Stimulated activated CD4-positive, alpha-beta T cell treated with anti-CD3 and anti-CD28 coated beads, TNF-alpha, amount 100 ng/mL, for 1 hour (primary cell): Measurements from ENCODE around the gene DLX4.

Source experiments
- DNase-seq, 3 donors: peaks; one replicate each; pipeline ENCODE4 v3.0.0-alpha.2; 2020; ENCODE audit warnings: low read depth in 3 of 3, low spot score in 1 of 3

The DLX4 gene, protein sequence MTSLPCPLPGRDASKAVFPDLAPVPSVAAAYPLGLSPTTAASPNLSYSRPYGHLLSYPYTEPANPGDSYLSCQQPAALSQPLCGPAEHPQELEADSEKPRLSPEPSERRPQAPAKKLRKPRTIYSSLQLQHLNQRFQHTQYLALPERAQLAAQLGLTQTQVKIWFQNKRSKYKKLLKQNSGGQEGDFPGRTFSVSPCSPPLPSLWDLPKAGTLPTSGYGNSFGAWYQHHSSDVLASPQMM

DNA sequence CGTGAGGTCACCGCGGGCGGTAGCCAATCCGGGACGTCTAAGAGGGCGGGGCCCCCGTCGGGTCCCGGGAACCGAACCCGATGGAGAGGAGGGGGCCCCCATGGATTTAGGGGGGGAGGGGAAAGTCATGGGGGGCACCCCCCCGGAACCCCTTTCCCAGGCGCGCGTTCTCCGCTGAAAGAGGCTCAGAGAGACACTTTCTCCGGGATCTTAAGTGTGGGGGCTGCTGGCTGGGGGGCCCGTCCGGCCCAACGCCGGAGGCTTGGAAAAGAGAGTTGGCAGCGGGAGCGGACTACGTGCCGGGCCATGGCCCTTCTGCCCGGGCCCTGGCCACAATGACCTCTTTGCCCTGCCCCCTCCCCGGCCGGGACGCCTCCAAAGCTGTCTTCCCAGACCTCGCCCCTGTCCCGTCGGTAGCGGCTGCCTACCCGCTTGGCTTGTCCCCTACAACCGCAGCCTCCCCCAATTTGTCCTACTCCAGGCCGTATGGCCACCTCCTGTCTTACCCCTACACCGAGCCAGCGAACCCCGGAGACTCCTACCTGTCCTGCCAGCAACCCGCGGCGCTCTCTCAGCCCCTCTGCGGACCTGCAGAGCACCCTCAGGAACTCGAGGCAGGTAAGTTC, at the start of gene DLX4:
TSS of gene DLX4 (plus strand) at position 57 of the 626 bp plus-strand sequence. CDS start at position 336, 279 bp downstream.
- DNase-seq = no peak

DNA sequence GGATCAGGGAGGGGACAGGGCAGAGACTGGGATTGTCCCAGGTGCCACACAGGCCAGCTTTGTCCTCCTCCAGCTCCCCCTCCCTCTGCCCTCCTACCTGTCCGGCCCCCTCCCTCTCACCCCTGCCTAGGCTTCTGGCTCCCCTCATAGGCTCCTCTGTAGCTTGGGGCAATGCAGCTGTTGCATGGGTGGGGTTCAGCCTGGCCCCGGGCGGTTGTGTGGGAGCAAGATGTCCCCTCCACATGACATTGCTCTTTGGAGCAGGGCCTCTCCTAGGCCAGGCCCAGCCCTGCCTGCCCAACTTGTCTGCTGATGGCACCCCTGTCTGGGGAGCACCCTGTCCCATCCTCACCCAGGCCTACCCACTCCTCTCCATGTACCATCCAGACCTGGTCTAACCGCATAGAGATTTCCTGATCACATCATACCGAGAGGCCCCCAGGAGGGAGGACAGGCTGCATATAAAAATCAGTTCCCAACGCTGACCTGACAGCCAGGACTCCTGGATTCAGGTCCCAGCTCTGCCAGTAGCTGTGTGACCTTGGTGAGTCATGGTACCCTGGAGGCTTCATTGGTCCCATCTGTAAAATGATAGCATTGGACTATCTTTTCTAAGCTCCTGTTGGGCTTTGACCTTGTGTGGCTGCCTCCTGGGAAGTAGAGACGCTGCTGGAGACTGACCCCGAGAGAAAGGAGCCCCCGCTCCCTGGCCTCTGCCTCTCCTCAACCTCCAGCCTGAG, 48.8 kb upstream of the DLX4 start:
- no peak for DNase-seq

DNA sequence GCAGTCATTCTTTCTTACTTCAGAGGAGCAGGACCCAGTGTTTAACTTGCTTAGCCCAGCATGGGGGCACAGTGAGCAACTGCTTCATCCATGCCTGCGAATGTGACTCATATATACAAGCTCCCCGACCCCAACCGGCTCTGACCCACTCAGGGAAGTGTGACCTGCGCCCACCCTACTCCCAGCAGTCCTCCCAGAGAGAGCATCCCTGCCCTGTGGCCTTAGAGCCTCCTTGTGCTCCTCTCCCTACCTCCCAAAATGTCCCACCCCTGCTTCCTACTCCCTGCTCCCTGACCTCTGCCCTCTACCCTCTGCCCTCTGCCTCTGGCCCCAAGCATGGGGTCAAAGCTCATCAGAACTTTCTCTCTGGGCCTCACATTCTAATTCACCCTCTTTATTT, 46.9 kb upstream of the DLX4 start:
- DNase-seq = no peak

DNA sequence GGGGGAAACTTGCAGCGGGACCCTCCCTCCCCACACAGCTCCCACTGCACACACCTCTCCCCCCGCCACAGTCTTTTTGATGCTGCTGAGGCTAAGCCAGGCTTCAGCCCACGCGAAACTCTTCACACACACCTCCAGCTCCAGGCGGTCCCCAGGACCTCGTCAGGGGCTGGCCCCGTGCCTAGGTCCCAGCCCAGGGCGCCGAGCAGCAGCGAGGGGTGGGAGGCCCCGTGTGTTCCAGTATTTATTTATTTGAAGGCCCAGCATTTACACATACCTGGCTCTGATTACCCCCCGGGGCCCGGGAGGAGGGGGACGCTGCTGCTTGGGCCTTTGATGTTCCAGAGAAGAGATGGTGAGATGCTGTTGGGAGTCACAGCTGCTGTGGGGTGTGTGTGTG, 44.9 kb upstream of the DLX4 start:
- DNase-seq = no peak

DNA sequence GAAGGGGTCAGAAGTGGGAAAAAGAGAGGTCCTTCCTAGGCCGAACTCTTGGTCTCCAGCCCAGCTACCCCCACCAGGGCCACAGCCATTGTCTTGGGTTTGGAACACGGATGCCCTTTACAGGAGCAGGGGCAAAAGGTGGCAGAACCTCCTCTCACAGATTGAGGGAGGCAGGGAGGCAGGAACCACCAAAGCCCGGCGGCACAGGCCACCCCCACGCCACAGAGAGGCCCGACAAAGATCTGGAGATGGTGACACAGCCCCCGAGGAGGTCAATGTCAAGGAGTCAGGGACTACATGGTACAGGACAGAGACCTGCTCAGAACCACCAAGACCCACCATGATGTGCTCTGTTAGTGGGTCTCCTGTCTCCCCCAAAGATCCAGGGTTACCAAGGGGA, 44.4 kb upstream of the DLX4 start:
- DNase-seq = no peak

DNA sequence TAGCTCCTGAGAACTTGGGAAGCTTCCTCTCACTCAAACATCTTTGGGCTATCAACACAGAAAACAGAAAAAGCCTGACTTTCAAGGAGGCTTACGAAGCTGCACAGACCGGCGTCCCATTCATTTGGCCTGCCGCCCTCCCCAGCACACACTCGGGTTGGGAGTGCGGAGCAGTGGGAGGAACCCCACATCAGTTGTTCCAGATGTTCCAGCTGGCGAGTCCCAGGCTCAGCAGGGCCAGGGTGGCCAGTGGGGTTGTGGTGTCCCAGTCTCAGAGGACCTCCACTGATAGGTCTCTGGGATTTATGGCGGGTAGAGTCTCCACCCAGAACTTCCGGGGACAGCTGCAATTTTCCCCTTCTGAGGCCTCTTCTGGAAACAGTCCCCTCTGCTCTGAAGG, 43.1 kb upstream of the DLX4 start:
- DNase-seq = no peak

DNA sequence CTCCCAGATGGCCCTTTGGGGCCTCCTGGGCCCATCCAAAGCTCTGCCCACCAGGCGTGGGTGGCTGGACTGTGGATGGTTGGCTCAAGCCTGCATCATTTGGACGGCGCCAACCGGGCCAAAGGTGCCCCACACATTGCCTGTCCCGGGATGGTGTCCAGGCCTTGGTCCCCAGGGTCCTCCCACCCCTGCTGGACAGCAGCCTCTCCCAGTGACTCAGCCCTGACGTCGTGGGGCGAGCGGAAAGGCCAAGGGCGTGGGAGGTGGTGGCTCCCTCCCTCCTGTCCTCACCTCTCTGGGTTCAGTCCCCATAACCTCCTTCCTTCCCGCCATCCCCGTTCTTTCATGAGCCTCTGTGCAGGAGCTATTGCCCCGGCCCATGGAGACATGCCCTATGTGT, 42.1 kb upstream of the DLX4 start:
- no peak for DNase-seq

DNA sequence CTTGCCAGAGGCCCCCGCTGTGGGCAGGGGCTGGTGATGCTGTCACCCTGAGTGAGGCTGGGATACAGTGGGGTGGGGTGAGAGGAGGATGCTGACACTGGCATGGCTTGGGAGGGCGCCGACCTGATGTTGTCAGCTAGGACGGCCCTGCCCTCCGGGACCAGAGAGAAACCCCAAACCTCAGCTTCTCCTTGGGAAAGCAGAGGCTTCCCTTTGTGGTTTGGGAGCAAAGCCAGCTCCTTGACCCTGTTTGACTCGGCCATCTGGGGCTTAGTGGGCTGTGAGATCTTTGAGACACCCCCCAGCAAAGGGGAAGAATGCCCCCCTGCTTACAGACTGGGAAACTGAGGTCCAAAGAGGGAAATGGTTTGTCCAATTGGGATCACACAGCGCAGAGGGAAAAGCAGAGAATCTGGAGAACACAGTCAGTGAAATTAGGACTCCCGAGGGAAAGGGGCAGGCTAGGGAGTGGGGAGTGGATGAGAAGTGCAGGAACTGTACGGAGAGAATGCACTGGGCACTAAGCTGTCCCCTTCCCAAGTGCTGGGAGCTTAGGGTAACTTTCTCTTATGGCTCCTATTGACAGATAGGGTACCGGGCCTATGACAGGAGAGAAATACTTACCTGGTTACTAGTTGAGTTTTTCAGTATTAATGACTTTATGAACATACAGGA, 40.7 kb upstream of the DLX4 start:
- DNase-seq = no peak

DNA sequence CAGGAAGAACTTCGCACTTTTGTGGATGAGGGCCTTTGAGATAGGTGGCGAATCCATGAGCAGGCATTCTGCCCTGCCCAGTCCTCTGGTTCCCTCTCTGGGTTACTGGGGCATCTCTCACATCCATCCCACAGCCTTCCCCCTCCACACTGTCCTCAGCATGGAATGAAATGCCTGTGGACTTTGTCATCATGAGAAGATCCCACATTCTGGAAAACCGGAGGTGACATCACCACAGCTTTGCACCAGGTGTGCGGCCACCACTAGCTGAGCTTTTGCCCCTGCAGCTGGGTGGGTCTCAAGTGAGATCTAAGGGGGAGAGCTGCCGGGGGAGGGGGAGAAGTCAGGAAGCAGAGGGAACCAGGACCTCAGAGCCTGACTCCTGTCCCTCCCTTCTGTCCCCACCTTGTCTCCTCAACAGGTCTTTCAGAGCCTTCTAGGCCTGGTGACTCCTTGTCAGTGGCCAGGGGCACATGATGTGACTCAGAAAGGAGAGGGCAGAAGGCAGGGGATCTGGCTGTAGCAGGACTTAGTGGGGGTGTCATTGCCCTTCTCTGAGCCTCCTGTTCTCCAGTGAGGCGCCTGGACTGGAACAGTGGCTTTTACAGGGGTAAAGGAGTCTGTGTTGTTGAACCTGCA, 40.0 kb upstream of the DLX4 start:
- no peak for DNase-seq

DNA sequence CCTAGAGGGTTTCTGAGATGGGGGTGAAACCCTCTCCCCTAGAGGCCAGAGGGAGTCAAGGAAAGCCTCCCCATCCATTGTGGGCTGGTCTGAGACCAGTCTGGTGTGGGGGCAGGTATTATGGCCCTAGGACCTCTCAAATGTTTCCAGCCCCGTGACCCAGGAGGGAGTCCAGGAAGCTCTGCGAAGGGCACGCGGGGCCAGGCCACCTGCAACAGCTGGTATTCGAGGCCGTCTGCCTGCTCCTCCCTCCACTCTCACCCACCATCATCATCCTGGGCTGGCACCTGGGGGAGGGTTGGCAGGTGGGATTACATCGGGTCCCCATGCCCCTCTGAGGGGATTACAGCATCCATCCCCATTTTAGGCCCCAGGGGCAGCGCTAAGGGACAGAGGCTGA, 38.1 kb upstream of the DLX4 start:
- DNase-seq = no peak

DNA sequence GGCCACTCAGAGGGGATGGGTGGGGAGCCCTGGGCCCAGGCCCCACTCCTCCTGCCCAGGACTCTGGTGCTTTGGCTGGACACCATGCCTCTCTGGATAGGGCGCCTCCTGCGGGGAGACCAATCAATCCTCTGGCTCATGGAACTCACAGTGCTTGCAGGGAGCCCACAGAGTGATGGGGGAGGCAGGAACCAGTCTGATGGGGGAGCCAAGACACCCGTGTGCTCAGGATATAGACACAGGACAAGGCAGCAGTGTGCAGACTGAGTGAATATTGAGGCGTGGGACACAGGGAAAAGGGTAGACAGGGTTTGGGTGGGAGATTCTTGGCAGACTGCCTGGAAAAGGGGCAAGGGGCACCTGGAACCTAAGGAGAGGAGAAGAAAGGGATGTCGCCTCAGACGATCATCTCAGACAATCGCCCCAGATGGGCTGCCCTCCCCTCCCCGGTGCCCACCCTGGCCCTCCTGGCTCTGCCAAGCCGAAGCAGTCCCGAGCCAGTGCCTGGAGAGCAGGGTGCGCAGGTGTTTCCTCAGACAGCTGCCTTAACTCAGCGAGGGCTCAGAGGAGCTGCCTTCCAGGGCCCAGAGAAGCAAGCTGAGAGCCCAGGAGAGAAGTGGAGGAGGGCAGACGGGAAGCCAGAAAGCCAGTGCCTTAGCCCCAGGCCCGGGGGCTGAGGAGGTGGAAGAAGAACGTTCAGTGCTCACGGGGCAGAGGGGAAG, 37.4 kb upstream of the DLX4 start:
- no peak for DNase-seq

DNA sequence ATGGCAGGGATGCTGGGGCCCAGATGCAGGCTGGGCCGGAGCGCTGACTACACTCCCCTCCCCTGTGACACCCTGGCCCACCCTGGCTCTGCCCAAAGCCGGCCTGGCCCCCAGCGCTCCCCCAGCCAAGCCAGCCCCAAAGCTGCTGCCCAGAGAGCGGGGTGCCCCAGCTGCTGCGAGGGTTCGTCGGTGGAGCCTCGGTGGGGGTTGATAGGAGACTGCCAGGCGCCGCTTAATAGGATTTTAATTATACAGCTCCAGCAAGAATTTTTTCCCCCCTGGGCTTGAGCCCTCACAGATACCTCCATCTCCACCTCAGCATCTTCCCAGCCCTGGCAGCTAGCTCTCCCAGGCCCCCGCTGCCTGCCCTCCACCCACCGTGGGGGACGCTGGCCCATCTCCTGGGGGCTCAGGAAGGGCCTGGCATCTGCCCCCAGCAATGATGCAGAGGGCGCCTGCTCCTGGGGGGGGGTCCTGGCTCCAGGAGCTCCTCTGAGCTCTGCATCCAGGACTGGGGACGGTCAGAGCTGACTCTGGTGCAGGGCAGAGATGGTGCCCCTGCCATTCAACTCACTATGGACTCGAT, 36.8 kb upstream of the DLX4 start:
- DNase-seq = no peak

DNA sequence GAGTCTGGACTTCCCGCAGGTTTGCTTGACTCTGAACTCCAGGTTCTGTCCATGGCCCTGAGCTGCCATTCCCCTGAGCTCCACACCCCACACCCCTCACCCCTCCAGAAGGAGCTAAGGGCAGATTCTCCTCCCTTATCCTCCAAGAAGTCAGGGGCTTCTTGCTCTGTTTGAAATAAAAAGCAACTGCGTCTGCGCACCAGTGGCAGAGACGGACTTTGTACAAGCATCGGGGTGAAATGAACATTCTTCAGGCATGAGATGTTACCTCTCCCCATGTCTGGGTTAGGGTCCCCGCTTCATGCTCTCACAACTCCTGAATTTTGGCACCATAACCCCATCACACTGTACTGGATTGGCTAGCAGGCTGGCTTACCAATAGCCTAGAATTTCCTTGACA, 36.1 kb upstream of the DLX4 start:
- no peak for DNase-seq

DNA sequence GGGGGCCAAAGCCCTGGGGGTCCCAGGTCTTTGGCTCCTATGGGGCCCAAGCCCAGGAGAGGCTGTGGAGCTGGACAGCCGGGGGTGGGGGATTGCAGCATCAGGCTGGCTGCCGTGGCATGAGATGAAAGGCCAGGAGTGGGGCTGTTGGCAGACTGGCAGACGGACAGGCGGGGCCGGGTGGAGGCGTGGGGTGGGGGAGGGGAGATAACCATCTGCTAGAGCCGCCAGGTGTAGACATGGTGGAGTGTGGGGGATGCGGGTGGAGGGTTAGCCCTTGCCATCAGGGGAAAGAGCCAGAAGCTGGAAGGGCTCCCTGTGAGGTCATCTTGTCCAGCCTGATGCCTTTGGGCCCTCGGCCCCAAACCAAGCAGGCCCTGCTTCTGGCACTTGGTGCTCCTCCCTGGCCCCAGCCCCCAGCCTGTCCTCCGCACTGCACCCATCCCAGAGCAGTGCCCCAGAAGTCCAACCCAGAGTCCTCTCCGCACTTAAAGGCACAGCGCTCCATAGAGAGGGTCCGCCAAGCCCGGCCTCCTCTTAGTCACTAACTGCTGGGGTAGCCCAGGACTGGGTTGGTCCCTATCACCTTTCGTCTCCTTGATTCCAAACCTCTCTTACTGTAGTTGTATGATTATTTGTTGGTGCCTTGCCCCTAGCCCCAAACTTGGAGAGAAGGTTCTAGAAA, 33.3 kb upstream of the DLX4 start:
- DNase-seq = no peak

DNA sequence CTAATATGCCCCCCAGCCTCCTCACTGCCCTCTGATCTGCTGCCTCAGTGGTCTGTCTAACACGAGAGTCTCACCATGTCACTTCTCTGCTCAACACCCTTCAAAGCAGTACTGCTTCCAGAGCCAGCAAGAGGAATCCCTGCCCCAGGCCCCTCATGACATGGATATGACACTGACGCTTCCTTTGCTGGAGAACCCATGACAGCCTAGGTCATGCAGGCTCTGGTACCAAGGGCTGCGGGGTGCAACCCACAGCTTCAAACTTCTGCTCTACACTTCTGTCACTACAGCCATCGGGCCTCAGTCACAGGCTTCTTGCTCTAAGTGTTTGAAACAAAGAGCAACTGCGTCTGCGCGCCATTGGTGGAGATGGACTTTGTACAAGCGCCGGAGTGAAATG, 32.6 kb upstream of the DLX4 start:
- no peak for DNase-seq

DNA sequence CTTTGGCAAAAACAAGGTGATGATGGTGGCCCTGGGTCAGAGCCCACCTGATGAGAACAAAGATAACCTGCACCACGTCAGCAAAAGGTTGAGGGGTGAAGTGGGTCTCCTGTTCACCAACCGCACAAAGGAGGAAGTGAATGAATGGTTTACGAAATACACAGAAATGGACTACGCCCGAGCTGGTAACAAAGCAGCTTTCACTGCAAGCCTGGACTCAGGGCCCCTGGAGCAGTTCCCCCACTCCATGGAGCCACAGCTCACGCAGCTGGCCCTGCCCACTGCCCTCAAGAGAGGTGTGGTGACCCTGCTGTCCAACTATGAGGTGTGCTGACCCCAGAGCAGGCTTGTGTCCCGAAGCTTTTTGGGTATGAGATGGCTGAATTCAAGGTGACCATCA, 29.7 kb upstream of the DLX4 start:
- no peak for DNase-seq

DNA sequence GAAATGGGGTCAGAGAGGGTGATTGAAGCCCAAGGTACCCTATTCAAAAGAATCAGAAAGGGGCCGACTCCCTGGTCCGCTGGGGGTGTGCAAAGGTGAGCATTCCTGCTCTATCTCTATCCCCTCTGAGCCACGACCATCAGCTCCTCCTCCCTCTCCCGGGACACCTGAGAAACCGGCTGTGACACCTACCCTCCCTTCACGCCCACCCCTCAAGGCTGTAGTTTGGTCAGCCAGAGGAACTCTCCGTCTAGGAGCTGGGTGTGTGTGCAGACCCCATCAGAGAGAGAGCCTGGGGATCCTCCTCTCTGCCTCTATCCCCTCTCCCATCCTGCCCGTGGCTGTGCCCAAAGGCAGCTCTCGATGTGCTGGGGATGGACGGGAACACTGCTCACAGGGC, 27.6 kb upstream of the DLX4 start:
- DNase-seq = no peak

DNA sequence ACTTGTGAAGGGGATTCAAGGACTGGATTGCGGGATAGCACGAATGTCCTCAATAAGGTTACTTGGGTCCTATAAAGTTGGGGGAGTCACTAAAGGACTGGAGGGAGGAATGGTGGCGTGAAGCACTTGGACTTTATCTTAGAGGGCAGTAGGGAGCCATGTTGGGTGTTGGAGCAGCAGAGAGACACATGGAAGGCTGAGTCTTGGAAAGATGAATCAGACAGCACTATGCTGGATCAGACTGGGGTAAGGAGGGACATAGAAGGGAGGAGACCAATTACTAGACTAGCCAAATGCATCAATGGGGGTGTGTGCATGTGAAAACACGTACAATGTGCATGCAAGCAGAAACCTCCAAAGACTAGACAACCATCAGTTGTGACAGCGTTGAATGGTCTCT, 26.0 kb upstream of the DLX4 start:
- DNase-seq = no peak

DNA sequence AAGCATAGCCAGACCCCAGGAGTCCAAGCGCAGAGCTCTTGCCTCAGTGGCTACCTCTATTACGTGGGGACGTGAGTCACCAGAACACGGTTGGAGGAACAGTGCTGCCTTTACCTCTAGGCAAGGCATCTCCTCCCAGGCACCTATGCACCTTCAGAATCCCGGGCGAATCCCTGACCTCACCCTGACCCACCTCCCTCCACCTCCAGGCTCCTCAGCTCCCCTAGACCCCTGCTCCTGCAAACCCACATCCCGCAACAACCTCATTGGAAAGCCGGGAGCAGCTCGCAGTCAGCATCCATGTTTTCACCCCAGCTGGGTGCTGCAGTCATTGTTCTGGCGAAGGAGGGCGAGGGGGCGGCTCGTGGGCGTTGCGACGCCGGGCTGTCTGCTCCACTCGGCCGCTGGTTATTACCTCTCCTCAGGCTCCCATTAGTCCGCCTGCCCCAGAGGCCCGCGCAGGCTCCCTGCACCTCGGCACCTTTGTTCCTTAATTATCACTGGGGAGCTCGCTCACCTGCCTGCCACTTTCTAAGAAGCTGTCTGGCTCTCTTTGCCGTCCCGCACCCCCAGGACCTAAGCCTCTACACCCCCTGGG, 24.6 kb upstream of the DLX4 start:
- no peak for DNase-seq

DNA sequence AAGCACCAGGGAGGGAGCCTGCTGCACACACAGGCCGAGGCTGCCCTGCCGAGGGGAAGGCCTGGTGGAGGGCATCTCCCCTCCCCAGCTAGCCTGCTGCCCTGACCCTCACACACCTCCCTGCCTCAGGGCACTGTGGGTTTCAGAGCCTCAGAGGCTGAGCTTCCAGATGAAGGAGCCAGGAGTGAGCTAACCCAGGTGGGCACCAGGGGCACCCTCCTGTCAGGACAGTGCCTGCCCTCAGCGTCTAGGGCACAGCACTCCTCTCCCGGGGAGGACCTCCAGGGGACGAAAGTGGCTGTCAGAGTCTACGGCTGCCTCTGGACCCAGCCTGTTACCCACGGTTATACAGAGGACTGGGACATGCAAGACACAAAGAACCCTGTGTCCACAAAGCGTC, 22.8 kb upstream of the DLX4 start:
- no peak for DNase-seq
